Muscle layer of colon (tissue), 2 donors: ENCODE results near the gene PTPN4.
"Not testable (repeated sequence)": the region's sequence is repeated elsewhere in the genome, so short reads cannot be mapped to it uniquely, and the experiment has no call there.

Experiments
- H3K27ac ChIP-seq: one replicate; pipeline ENCODE4 v1.7.0; 2013; ENCODE audit warnings: low read depth, mild to moderate bottlenecking, low read length, moderate library complexity
- H3K27me3 ChIP-seq, 2 donors: one replicate each; pipeline ENCODE4 v1.7.0; 2013; ENCODE audit warnings: low read length in 2 of 2, mild to moderate bottlenecking in 2 of 2; ENCODE audit not compliant: insufficient read depth in 2 of 2, control insufficient read depth in 1 of 2
- H3K36me3 ChIP-seq: one replicate; pipeline ENCODE4 v1.7.0; 2013; ENCODE audit warnings: mild to moderate bottlenecking, low read length; ENCODE audit not compliant: insufficient read depth
- H3K4me1 ChIP-seq: one replicate; pipeline ENCODE4 v1.7.0; 2013; ENCODE audit warnings: mild to moderate bottlenecking, low read length; ENCODE audit not compliant: insufficient read depth
- H3K4me3 ChIP-seq, 2 donors: one replicate each; pipeline ENCODE4 v1.7.0; 2013; ENCODE audit warnings: low read length in 2 of 2, low read depth in 1 of 2, mild to moderate bottlenecking in 1 of 2, moderate library complexity in 1 of 2
- H3K9ac ChIP-seq: one replicate; pipeline ENCODE4 v1.7.0; 2013; ENCODE audit warnings: low read length
- H3K9me3 ChIP-seq: one replicate; pipeline ENCODE4 v1.7.0; 2013; ENCODE audit warnings: mild to moderate bottlenecking, low read length
- donor health status: abdominal sarcoma.
- donor health status: Adenocarcinoma of cecum.

Gene PTPN4

GRCh38 chr2:119981896-119982295 is 222.2 kb downstream of the PTPN4 start:
- no peaks in the 10 kb centered on the region for H3K9me3 ChIP-seq
- H3K9ac ChIP-seq = no peak overlapping the region
- no peaks in the 10 kb centered on the region for H3K36me3 ChIP-seq
- no peaks in the 10 kb centered on the region for H3K27me3 ChIP-seq
- no peak overlapping the region for H3K27ac ChIP-seq
- H3K4me1 ChIP-seq = no peaks in the 10 kb centered on the region
- H3K4me3 ChIP-seq = no peak overlapping the region

DNA sequence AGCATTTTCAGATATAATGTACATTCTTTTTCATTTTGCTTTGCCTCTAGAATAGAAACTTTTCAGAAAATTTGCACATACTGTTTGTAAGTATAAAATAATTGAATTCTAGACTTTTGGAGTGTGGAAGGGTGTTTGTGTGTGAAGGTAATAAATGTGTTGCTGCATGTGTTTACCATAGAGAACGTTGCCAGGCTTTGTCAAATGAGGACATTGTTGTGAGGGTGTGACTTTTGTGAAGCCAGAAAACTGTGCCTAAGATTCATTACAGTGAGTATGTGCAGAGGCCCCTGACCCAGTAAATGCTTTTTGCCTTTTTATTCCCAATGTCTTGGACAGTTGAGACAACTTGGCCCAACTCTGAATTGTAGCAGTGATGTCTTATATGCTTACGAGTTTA is 222.8 kb downstream of the PTPN4 start:
- Histone ChIP-seq H3K27ac (no peak overlapping the region), H3K9ac (no peak overlapping the region), H3K4me3 (no peak overlapping the region), H3K9me3 (no peaks in the 10 kb centered on the region), H3K4me1 (no peaks in the 10 kb centered on the region), H3K36me3 (no peaks in the 10 kb centered on the region), H3K27me3 (no peaks in the 10 kb centered on the region)

DNA sequence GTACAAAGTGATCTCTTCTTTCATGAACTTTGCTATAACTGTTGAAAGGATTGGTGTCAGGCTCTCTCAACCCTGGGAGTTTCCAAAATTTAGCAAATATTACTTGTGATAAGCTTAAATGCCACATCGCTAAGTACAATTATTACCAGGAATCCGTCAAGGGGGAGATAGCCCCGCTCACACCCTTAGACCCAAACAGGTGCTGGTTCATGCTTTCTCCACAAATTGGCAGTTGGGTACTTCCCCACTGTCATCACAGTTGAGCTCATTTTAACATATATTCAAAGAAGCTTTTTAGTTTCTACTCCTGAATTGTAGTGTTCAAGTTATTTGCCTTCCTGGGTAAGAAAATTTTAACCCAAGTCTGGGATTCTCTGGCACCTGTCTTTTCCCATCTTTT is 223.4 kb downstream of the PTPN4 start:
- Histone ChIP-seq H3K27ac (no peak overlapping the region), H3K9ac (no peak overlapping the region), H3K4me3 (no peak overlapping the region), H3K36me3 (no peaks in the 10 kb centered on the region), H3K27me3 (no peaks in the 10 kb centered on the region), H3K9me3 (no peaks in the 10 kb centered on the region), H3K4me1 (no peaks in the 10 kb centered on the region)

DNA sequence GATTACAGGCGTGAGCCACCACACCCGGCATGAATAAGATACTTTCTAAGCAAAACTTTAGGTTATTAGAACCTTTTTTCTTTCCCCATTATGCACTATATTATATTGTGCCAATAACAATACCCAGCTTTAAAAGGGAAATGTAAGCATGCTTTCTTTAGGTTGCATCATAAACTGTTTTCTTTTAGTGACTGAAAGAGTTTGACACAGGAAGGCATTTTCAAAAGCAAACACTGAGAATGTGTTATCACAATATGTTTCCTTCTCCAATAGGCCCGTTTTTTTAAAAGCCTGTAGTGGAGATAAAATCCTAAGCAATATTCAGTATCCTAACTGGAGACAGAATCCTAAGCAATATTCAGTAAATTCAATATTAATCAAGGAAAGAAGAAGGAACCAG is 236.4 kb downstream of the PTPN4 start:
- no peak overlapping the region for H3K27ac ChIP-seq
- H3K27me3 ChIP-seq = no peaks in the 10 kb centered on the region
- H3K4me3 ChIP-seq = no peak overlapping the region
- no peaks in the 10 kb centered on the region for H3K4me1 ChIP-seq
- no peaks in the 10 kb centered on the region for H3K9me3 ChIP-seq
- no peak overlapping the region for H3K9ac ChIP-seq
- no peaks in the 10 kb centered on the region for H3K36me3 ChIP-seq

DNA sequence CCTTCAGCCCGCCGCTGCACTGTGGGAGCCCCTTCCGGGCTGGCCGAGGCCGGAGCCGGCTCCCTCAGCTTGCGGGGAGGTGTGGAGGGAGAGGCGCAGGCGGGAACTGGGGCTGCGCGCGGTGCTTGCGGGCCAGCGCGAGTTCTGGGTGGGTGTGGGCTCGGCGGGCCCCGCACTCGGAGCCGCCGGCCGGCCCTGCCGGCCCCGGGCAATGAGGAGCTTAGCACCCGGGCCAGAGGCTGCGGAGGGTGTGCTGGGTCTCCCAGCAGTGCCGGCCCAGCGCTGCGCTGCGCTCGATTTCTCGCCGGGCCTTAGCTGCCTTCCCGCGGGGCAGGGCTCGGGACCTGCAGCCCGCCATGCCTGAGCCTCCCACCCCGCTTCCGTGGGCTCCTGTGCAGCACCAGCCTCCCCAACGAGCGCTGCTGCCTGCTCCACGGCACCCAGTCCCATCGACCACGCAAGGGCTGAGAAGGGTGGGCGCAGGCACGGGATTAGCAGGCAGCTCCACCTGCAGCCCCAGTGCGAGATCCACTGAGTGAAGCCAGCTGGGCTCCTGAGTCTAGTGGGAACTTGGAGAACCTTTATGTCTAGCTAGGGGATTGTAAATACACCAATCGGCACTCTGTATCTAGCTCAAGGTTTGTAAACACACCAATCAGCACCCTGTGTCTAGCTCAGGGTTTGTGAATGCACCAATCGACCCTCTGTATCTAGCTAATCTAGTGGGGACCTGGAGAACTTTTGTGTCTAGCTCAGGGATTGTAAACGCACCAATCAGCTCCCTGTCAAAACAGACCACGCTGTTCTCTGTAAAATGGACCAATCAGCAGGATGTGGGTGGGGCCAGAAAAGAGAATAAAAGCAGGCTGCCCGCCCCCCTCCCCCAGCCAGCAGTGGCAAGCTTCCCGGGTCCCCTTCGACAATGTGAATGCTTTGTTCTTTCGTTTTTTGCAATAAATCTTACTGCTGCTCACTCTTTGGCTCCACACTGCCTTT is 237.5 kb downstream of the PTPN4 start:
- H3K27ac ChIP-seq, H3K36me3 ChIP-seq, H3K27me3 ChIP-seq, H3K9ac ChIP-seq, H3K9me3 ChIP-seq, H3K4me3 ChIP-seq, H3K4me1 ChIP-seq: not testable (repeated sequence)

GRCh38 chr2:120001471-120001870 is 241.7 kb downstream of the PTPN4 start:
- Histone ChIP-seq H3K4me1 (no peaks in the 10 kb centered on the region), H3K9me3 (no peaks in the 10 kb centered on the region), H3K36me3 (no peaks in the 10 kb centered on the region), H3K4me3 (no peak overlapping the region), H3K9ac (no peak overlapping the region), H3K27me3 (no peaks in the 10 kb centered on the region), H3K27ac (no peak overlapping the region)

GRCh38 chr2:120004254-120004653 is 244.5 kb downstream of the PTPN4 start:
- no peaks in the 10 kb centered on the region for H3K4me1 ChIP-seq
- H3K36me3 ChIP-seq = no peaks in the 10 kb centered on the region

DNA sequence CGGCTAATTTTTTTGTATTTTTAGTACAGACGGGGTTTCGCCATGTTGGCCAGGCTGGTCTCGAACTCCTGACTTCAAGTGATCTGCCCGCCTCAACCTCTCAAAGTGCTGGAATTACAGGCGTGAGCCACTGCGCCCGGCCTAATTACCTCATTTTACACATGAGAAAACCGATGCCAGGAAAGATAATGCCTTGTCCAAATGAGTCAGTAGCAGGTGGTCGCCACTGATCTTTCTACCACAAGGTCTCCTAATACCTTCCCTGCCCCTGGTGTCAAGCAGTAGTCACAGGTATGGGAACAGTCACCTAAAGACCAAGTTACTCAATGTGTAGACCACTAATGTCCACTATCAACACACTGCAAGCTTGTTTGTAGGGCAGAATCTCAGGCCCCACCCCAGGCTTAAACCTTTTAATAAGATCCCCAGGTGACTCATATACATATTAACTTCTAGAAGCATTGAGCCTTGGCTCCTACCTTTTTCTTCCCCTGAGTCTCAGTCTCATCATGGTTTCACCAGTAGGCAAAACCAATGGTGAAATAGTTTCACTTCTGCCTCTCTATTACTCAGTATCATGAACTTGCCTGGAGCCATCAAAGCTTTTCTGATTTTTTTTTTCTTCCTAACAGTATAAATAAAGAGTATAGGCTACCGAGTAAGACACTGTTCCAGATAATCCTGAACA is 246.3 kb downstream of the PTPN4 start:
- no peaks in the 10 kb centered on the region for H3K36me3 ChIP-seq
- no peak overlapping the region for H3K27ac ChIP-seq

More at GRCh38 chr2:120004254-120004653, 244.5 kb downstream of the PTPN4 start:
- no peak overlapping the region for H3K27ac ChIP-seq
- no peaks in the 10 kb centered on the region for H3K27me3 ChIP-seq
- no peak overlapping the region for H3K9ac ChIP-seq
- H3K4me3 ChIP-seq = no peak overlapping the region
- no peaks in the 10 kb centered on the region for H3K9me3 ChIP-seq

GRCh38 chr2:120007851-120008250 is 248.1 kb downstream of the PTPN4 start:
- H3K4me1 ChIP-seq = peaks cover 5% of the 10 kb centered on the region
- no peaks in the 10 kb centered on the region for H3K36me3 ChIP-seq
- H3K9me3 ChIP-seq = no peaks in the 10 kb centered on the region
- no peak overlapping the region for H3K4me3 ChIP-seq
- H3K27me3 ChIP-seq = no peaks in the 10 kb centered on the region
- no peak overlapping the region for H3K27ac ChIP-seq
- no peak overlapping the region for H3K9ac ChIP-seq

More for the DNA sequence above, 246.3 kb downstream of the PTPN4 start:
- H3K9ac ChIP-seq = no peak overlapping the region
- no peaks in the 10 kb centered on the region for H3K9me3 ChIP-seq
- no peaks in the 10 kb centered on the region for H3K27me3 ChIP-seq
- no peak overlapping the region for H3K4me3 ChIP-seq
- no peaks in the 10 kb centered on the region for H3K4me1 ChIP-seq

GRCh38 chr2:120012363-120012762 is 252.6 kb downstream of the PTPN4 start:
- no peaks in the 10 kb centered on the region for H3K9me3 ChIP-seq
- peak overlapping the region; percentile 52 for H3K27ac ChIP-seq
- no peaks in the 10 kb centered on the region for H3K27me3 ChIP-seq
- peaks cover 15% of the 10 kb centered on the region for H3K4me1 ChIP-seq
- H3K4me3 ChIP-seq = peak overlapping the region; percentile 76 to 96
- no peaks in the 10 kb centered on the region for H3K36me3 ChIP-seq
- peak overlapping the region; percentile 72 for H3K9ac ChIP-seq

- peak within 1 kb of the TSS; percentile 76 to 96 for H3K4me3 ChIP-seq
- H3K9ac ChIP-seq = peak within 1 kb of the TSS; percentile 72
- H3K4me1 ChIP-seq = peaks cover 15% of the 10 kb centered on the region
- no peaks in the 10 kb centered on the region for H3K36me3 ChIP-seq
- H3K9me3 ChIP-seq = no peaks in the 10 kb centered on the region
- no peaks in the 10 kb centered on the region for H3K27me3 ChIP-seq
- H3K27ac ChIP-seq = peak within 1 kb of the TSS; percentile 90
Measured at GRCh38 chr2:120012771-120013596, 253.3 kb downstream of the PTPN4 start, which contains the start of gene EPB41L5. Gene EPB41L5, plus strand, starts transcription at chr2:120013077. Its CDS starts 6,008 bp downstream, at chr2:120019085.
